HG03432 (cell line): ENCODE measurements around the gene EMILIN2.

Experiments used
- ATAC-seq: cut with Tn5 transposase; IDR thresholded peaks from one replicate; pipeline ENCODE4 v1.9.1; 2021; ENCODE audit warnings: mild to moderate bottlenecking, moderate library complexity; ENCODE audit not compliant: unreplicated experiment

Gene EMILIN2

DNA sequence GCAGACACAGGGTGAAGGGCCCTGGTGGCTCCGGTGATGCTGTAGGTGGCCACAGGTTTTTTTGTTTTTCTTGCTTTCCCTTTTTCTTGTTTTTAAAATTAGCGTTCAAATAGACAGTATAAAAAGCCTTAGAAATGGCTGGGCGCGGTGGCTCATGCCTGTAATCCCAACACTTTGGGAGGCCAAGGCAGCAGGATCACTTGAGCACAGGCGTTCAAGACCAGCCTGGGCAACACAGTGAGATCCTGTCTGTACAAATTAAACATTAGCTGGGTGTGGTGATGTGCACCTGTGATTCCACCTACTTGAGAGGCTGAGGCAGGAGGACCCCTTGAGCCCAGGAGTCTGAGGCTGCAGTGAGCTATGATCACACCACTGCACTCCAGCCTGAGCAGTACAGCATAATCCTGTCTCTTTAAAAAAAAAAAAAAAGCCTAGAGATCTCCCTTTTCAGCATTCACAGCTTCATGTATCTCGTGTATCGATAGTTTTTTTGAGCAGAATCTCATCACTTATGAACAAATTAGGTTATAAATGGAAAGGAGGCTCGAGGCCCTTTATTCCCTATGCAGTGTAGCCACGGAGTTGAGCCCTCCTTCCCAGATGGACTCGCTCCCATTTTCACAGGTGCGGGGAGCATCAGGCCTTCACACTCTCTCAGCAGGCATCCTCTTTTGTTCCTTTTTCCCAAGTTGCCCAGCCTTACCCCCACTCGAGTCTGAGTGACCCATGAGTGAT lies 50.8 kb downstream of the EMILIN2 start:
- no peak for ATAC-seq

- ATAC-seq, result no peak
Measured at GRCh38 chr18:2898186-2898640, 51.4 kb downstream of the EMILIN2 start.

DNA sequence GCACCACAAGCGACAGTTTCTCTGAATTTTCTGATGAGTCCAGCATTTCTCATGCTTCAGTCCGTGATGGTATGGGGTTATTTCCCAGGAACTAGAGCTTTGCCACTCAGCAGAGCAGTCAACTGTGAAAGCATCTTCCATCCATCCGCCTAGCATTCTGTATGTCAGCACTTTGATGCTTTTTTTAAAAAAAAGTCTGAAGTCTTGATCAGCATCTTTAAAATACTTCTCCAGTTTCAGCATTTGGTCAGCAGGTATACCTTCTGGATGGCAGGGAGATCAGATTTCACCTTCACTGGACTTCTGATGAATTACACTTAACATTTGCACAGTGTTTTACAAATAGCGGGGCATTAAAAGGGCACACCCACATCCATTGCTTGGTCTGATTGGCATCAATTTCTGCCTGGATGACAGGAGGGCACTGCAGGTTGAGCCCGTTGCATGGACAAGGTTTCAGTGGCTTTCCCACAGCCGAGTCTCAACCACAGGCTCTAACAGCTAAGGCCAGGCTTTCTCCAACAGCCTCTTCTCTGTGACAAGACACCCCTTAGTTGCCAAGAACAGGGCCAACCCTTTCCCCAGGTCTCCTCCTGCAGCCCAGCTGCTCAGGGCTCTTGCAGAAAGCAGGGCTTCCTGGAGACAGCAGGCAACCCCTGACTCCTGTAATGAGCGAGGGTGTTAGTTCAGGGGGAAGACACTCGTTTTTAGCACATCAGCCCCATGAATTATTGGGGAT lies 54.0 kb downstream of the EMILIN2 start:
- ATAC-seq, result no peak

DNA sequence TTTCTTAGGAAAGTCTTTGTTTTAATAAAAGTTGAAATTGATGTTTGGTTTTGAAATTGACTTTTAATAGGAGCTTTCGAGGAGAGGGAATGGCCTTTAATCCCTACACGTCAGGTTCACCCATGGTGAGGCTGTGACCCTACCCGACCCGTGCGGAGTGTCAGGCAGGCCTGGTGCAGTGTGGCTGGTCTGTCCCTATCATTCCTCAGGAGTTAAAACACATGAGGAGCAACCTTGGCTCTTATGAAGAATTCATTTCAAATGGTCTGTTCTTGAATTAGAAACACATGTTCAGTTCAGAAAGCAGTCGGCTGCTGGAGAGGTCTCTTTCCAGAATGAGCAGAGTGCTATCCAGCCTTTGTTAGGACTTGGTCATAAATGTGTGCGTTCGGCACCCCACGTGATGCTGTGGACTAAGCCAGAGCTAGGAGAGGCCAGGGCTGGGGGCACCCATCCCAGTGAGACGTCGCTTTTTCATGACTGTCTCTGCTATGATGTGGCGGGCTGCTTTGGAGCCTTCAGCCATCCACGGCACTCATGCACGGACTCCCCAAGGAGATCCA lies 54.7 kb downstream of the EMILIN2 start:
- no peak for ATAC-seq

- ATAC-seq, result no peak
Measured at GRCh38 chr18:2902327-2902726, 55.5 kb downstream of the EMILIN2 start.

DNA sequence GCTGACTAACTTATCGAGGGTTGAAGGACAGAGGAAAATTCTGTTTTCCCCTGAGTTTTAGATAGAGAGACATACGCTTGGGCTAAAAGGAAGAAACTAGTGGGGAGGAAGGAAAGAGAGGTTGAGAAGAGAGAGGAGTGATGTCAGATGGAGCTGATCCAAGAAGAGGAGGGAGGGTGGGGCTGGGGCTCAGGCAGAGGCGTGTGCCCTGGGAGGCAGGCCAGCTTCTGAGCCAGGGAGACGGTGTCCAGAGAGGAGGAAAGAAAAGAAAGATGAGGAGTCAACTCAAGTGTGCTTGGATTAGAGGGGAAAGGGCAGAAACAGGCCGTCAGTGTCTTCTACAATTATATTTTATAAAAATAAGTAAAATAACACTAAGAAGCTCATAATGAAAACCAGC lies 56.2 kb downstream of the EMILIN2 start:
- no peak for ATAC-seq

DNA sequence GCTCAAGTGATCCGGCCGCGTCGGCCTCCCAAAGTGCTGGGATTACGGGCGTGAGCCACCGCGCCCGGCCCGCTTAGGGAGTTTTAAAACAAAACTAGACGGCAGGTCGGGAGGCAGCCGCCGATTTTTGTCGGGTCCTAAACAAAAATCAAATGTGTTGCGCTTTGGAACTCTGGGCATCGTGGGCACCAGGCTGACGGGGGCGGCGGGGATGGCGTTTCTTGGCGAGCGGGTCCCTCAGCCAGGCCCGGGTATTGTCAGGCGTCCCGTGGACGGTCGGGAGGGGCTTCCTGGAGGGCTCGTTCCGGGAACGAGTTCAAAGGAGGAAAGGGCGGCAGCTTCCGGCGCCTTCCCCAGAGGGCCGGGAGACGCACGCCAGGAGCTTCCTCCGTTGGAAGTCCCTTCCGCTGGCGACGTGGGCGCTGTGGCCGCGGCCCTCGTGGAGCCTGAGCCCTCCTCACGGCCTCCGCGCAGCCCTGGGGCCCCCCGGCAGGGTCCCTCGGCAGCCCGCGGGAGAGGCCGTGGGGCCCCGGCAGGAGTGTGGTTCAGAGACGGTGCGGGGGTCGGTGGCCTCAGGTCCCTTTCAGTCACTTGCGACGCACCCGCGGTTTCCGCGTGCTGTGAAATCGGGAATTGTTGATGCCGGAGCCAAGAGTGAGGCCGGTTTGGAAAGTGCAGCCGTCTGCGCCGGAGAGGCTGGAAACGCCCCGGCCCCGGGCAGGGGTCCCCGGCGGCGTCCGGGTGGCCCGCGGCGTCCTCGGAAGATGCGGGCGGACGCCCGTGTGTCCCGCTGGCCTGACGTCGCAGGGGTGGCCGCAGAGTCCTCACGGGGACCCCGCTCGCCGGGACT lies 59.3 kb downstream of the EMILIN2 start:
- peak; percentile 56 for ATAC-seq

DNA sequence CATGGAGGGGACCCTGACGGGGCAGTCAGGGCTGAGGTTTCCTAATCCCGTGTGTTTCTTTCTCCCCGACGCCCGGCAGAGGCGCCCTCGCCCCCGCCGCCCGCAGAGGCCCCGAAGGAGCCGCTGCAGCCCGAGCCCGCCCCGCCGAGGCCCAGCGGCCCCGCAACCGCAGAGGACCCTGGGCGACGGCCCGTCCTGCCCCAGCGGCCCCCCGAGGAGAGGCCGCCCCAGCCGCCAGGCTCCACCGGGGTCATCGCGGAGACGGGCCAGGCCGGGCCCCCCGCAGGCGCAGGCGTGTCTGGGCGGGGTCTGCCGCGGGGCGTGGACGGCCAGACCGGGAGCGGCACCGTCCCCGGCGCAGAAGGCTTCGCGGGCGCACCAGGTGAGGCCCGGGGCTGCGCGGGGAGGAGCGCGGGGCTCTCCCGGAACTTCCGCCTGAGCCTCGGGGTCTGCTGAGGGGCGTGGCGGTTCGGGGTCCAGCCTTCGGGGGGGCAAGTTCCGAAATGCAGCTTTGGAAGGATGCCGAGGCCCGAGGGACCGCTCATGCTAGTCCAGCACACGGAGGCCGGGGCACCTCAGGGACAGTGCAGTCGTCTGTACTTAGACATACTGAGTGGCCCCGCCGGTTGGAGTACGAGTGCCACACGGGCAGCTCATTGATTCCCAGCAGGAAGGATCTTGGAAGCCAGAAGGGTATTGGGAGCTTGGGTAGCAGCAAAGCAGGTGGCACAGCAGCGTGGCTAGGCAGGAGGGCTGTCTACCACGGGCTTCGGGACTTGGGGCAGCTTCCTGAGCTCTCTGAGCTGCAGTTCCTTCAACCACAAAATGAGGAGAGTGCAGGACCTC lies 60.1 kb downstream of the EMILIN2 start:
- ATAC-seq, result peak; percentile 65

DNA sequence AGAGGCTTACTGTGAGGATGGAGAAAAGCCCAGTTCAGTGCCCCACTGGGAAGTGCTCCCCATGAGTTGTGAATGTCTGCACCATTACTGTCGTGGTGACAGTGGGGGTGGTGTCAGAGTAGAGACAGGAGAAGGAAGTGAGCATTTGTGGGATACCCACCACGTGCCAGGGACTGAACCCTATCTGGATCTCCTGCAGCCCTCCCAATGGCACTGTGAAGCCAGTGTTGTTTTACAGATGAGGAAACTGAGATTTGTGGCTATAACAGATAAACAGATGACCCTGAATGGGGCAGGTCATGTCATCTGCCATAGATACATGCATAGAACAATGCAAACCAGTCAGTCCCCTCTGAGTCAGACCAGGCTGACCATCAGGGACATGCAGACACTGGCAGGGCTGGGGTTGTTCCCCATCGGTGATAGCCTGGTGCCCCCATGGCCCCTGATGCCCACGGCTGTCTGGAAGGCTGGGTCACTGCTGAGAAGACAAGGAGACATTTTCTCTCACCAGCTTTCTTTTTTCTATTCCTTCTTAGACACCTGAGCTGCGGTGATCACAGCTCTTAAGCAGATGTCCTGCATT lies 60.8 kb downstream of the EMILIN2 start:
- peak; percentile 4 for ATAC-seq

DNA sequence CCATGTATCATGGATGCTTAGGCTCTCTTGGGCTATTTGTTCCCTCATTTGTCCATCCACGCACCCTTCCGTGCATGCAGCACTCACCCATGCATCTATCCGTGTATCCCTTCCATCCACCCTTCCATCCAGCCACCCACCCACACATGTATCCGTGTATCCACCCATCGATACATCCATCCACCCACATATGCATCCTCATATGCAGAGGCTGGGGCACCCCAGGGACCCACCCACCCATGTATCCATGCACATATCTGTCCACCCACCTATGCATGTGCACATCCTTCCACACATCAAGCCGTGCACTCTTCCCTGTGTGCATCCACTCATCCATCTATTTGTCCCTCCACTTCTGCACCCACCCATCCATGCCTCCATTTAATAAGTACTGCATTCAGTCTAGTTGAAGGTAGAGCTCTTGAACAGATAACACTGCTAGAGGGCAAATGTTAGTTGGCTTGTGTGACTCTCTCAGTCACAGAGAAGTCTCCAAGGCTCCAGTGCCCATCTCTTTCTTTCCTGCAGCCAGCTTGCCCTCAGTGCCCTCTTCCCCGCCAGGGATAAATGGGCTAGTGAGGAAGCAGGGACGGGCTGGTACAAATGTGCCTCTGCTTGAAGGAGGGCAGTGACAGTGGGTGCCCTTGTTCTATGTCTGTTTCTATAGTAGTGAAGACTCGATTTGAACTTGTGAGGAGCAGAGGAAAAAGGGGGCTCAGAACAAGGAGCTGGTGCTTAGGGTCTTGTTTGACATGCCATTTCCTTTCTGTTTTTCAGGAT lies 61.5 kb downstream of the EMILIN2 start:
- ATAC-seq, result no peak

DNA sequence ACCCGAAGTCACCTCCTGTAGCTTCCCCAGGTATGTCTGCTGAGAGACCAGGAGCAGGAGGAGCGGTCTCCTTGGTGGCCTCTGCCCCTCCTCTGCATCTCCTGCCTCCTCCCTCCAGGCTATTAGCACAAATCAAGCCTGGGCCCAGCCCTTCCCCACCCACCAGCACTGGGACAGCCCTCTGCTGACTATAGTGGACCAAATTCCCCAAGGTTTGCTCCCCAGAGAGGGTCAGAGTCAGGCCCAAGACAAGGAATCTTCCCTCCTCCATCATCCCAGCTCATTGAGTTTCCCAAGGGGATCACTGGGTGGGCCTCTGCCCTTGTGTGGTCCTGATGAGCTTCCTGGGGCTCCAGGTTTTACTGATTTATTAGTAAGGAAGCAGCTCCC lies 62.1 kb downstream of the EMILIN2 start:
- no peak for ATAC-seq

DNA sequence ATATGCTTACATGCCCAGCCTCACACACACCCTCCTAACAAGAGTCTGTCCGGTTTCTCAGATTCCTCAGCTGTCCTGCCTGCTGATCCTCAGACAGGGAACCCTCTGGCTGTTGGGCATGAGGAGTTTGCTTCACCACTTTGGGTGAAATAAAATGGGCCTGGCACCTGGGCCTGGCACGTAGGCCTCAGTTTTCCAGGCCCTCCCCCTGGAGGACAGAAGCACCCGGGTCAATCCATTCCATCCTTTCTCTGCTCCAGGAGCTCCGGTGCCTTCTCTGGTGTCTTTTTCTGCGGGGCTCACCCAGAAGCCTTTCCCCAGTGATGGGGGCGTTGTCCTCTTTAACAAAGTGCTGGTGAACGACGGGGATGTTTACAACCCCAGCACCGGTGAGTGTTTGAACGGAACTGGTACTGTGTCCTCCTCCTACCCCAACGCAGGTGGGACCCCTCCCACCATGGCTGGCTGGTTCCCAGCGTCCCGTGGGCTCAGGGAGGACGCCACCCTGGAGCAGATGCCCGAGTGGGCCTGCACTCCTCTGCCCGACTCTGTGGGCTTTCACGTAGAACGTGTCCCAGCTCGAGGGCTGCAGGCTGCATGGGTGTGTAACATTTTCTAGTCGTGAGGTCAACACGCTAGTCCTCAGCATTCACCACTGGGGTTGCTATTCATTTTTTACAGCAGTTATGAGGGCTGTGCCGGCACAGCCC lies 62.8 kb downstream of the EMILIN2 start:
- ATAC-seq, result no peak

- no peak for ATAC-seq
Measured at GRCh38 chr18:2910261-2910660, 63.5 kb downstream of the EMILIN2 start.

- no peak for ATAC-seq
Measured at GRCh38 chr18:2910751-2911425, 64.1 kb downstream of the EMILIN2 start.

DNA sequence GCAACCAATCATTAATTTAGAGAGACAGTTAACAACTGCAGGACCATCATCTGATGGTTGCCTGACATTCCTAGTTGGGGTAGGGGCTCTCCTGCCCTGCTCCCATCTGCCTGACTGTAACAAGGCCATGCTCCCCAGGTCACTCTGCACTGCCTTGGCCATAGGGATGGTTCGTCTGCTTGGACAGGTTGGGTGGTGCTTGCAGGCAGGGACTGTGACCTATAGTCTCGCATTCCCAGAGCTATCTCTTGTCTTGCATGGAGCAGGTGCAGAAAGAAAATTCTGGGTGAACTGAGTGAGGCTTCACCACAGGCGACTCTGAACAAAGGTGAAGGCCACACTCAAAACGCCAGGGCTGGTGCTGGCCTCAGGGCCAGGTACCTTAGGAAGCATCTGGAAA lies 64.7 kb downstream of the EMILIN2 start:
- ATAC-seq, result no peak

DNA sequence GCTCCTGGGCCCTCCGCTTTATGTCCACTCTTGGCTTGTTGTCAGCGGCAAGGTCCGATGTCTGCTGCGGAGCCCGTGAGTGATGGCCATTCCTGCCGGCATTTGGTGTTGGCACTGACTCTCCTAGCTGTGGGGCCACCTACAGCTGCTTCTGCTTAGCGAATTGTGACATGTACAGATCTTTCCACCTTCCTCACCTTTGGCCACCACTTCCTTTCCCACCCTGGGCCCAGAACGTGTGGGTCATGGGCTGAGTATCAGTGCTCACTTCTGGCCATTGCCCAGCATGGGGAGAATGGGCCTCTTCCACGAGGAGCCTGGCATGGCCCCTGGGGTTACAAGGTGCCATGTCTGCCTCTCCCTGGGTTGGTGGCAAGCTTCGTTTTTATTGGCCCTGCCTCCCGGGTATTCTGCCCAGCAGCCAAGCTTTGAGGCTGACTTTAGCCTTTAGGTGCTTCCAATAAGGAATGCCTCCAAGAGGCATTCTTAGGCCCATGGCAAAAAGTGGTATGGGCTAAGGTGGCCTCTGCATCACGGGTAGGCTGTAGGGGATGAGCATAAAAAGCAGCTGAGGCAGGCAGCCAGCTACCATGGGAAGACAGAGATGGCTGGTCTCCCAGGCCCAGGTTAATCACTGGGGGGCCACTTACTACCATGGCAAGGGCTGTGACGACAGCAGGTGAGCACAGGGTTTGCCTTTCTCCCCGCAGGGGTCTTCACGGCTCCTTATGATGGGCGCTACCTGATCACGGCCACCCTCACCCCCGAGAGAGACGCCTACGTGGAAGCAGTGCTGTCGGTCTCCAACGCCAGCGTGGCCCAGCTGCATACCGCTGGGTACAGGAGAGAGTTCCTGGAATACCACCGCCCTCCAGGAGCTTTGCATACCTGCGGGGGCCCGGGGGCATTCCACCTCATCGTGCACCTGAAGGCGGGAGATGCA lies 65.8 kb downstream of the EMILIN2 start:
- ATAC-seq, result no peak
